22Rv1 (cell line): Measurements from ENCODE around the gene ACADS.

Source experiments
- CTCF ChIP-seq: fragments of 450-650 bp; IDR thresholded peaks from 2 replicates; pipeline ENCODE4 v1.5.1; 2017; ENCODE audit warnings: mild to moderate bottlenecking
- ZFX ChIP-seq: fragments of 450-650 bp; IDR thresholded peaks from 2 replicates; pipeline ENCODE4 v1.6.1; 2017; ENCODE audit warnings: antibody characterized with exemption, borderline replicate concordance

GRCh38 chr12:120677765-120678473 is 47.7 kb upstream of the ACADS start:
- no peak for TF ChIP-seq ZFX
- TF ChIP-seq CTCF, result no peak
